ENCODE data around the gene TSPAN1. TPM values are rescaled to one million over a fixed set of nuclear protein-coding genes. Genes with fewer than 3 reads are reported as not detected.

The TSPAN1 gene
- total RNA-seq, 1 experiment from 2014 or later: not detected

DNA sequence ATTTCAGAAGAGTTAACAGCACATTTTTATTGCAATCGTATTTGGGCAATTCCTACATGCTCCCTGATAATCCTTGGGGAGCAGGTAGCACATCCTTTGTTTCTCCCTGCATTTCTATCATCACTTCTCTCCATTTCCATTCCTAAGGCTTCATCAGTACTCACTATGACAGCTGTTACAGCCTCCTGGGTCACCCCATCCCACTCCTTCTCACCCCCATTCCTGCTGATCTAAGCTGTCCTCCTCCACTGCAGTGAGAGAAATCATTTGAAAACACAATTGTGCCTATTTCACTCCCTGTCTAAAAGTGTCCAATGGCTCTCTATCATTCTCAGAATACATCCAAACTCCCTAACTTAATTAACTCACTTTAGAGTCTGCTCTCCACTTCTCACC lies 17.0 kb upstream of the TSPAN1 start:
- in situ Hi-C loops (cut with HindIII; ENCODE audit: low pct_unique_long_range_greater_than_20kb, low sequenced_read_pairs): no loop called here
- DNase-seq (ENCODE audit: low read depth, low spot score): no peak

DNA sequence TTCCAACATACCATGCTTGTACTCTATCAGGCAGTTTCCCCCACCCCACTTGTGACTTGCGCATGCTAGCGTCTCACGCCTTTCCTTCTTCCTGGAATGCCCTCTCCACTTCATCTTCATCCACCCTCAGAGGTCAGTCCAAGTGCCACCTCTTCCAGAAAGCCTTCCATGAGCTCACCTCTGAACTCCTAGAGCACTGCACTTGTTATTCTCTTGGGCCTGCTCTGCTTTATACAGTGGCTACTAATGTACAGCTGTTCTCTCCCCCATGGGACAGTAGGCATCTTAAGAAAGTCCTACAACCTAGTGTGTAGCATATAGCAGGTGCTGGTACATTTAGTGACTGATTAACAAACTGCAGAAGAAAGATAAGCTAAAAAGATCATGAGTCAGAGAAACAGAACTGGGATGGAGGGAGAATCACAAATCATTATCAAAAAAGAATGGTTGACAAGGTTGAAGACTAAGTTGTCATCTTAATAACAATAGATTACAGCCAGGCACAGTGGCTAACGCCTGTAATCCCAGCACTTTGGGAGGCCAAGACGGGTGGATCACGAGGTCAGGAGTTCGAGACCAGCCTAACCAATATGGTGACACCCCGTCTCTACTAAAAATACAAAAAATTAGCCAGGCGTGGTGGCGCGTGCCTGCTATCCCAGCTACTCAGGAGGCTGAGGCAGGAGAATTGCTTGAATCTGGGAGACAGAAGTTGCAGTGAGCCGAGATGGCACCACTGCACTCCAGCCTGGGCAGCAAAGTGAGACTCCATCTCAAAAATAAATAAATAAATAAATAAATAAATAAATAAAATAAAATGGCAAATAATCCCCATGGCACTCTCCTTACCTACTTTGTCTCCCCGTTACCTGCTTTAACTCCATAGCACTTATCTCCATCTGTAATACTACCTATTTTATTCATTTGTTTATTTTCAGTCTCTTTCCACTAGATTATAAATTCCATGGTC lies 16.3 kb upstream of the TSPAN1 start:
- no peak for DNase-seq (ENCODE audit: low read depth, low spot score)
- in situ Hi-C loops (cut with HindIII; ENCODE audit: low pct_unique_long_range_greater_than_20kb, low sequenced_read_pairs): no loop called here

DNA sequence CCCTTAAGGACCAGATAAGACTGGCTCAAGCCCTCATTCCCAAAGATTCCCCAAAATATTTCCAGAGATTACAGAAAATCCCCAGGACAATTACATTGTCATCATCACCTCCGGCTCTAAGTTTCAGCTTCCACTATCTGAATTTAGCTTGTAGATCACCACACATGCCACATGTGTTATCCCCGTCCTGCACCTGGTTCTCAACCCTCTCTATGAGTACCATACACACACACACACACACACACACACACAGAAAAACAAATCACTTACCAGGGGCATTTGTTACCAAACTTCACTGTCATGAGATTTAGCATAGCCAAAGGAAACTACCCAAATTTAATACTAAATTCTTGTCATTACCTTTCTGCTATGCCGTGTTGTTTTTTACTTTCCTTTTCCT lies 15.4 kb upstream of the TSPAN1 start:
- no peak for DNase-seq (ENCODE audit: low read depth, low spot score)
- in situ Hi-C loops (cut with HindIII; ENCODE audit: low pct_unique_long_range_greater_than_20kb, low sequenced_read_pairs): no loop called here

DNA sequence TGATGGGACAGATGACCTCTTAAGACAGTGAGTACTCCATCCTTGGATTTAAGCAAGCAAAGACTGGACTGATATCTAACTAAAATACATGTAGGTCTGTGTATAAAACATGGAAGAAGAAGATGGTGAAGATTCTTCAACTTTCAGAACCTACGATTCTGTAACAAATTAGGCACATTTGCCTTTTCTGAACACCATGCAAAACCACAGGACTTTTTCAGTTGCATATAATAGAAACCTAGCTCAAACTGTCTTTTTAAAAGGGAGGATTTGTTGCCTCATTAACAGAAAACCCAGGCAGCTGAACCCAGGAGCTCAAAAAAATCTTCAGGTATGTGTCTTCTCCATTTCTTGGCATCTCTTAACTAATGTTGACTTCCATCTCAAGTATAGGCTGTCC lies 14.7 kb upstream of the TSPAN1 start:
- no peak for DNase-seq (ENCODE audit: low read depth, low spot score)
- in situ Hi-C loops (cut with HindIII; ENCODE audit: low pct_unique_long_range_greater_than_20kb, low sequenced_read_pairs): no loop called here

DNA sequence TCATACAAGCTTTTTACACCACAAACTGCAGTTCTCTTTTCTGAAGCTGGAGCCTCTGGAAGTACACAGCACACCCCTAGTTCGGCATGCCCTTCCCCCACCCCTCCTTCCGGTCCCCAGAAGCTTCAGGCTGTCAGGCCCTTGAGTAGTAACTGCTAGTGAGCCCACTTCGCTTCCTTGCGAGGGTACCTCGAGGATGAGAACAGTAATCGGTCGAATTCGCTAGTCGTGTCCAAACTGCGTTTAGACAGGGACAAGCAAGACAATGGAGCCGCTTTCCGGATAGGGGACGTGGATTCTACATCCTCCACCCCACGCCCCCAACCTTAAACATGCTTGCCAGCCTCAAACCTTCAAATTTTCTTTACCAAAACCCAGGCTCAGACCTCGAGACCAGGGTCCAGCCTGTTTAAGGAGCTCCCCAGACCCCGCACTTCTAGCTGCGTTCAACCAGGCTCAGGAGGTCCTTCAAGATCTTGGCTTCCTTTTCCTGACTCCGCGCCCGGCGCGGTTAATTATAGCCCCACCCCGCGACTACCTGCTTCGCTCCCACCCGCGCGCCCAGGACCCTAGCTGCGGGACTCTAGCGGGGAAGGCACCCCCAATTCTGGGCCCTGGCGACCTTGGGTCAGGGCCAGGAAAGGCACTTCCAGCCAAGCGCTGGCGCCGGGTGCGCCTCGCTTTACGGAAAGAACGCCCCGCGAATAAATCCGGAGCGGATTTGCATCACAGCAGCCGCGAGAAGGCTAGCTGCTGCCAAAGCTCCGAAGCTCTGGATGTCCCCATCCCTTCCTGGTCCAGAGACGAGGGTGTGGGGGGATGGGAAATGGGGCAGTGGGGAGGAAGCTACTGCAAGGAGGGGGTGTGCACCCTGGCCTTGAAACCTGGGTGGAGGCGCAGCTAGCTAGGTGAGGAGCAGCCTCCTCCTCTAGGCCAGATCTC lies 8.1 kb upstream of the TSPAN1 start:
- in situ Hi-C loops (cut with HindIII; ENCODE audit: low pct_unique_long_range_greater_than_20kb, low sequenced_read_pairs): no loop called here
- no peak for DNase-seq (ENCODE audit: low read depth, low spot score)

DNA sequence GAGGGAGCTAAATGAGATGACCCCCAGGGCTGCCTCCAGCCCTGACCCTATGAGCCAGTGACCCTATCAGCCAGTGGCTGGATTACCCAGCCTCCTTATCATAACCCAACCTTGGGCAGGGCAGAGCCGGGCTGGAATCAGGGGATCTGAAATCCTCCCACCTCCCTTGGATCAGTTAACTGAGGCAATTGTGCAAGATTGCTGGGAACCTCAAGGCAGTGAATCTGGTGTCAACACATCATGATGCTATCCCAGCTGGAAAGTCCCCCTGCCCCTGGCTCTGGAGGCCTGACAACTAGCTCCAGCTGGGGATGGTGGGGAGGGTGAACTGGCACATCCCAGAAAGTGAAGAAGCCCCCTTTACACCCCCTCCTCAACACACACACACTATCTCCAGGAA lies 6.4 kb upstream of the TSPAN1 start:
- no peak for DNase-seq (ENCODE audit: low read depth, low spot score)
- in situ Hi-C loops (cut with HindIII; ENCODE audit: low pct_unique_long_range_greater_than_20kb, low sequenced_read_pairs): no loop called here

DNA sequence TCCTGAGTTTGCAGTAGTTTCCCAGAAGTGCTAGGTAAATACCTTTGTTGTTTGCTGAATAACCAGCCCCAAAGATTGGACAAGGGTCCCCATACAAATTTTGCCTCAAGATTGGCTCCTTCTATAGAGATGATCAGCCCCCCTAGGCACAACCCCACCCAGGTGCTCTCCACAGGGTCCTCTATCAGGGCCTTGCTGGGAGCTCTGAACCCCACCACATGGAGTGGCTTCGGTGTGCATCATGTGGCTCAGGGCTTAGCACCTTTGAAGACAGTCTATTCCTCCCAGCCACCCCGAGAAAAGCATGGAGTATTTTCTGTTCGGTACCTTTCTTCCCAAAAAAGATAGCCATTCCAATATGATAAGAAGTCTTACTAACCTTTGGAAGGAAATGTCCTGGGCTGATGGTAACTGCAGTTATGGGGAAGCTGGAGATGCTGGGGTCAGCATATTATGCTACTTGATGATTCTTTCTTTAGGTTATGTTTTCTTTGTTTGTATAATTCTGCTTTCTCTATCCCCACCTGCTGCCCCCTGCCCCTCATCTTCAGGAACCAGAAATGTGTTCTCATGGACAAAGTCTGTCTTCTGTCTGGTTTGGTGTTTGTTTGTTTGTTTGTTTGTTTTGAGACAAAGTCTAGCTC lies 5.0 kb upstream of the TSPAN1 start:
- no peak for DNase-seq (ENCODE audit: low read depth, low spot score)
- in situ Hi-C loops (cut with HindIII; ENCODE audit: low pct_unique_long_range_greater_than_20kb, low sequenced_read_pairs): no loop called here

DNA sequence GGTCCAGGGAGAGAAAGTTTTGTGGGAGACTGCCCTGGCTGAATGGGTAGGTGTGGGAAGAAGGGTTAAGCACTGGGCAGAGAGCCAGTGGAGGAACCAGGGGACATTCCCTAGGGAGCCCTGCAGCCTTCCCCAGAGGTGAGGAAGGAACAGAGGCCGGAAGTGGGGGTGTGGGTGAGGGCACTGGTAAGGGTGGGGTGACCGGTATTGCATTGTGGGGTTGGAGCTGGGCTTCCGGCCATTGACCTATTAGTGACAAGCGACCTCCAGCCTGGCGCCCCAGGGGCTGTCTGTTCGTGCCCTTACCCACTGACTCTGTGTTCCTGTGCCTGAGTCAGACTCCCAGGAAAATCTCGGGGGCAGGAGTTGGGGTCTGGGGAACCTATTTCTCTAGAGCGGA lies 3.5 kb upstream of the TSPAN1 start:
- DNase-seq (ENCODE audit: low read depth, low spot score): no peak
- in situ Hi-C loops (cut with HindIII; ENCODE audit: low pct_unique_long_range_greater_than_20kb, low sequenced_read_pairs): no loop called here

DNA sequence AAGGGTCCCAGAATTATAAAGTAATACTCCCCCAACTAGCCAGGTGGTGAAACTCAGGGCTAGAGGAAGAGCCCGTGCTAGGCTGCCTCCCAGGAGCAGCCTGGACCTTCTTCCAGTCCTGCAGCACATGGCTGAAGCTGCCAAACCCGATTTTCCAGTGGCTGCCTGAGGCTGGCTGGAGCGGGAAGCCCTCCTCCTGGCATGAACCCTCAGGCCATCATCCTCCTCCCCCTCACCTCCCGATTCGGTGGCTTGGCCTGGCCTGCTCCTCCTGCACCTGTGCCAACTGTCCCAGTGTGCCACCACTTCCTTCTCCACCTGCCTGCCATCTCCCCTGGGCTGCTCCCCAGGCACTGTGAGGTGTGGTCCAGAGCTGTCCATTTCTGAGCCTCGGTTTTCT lies 3.0 kb upstream of the TSPAN1 start:
- in situ Hi-C loops (cut with HindIII; ENCODE audit: low pct_unique_long_range_greater_than_20kb, low sequenced_read_pairs): no loop called here
- no peak for DNase-seq (ENCODE audit: low read depth, low spot score)

DNA sequence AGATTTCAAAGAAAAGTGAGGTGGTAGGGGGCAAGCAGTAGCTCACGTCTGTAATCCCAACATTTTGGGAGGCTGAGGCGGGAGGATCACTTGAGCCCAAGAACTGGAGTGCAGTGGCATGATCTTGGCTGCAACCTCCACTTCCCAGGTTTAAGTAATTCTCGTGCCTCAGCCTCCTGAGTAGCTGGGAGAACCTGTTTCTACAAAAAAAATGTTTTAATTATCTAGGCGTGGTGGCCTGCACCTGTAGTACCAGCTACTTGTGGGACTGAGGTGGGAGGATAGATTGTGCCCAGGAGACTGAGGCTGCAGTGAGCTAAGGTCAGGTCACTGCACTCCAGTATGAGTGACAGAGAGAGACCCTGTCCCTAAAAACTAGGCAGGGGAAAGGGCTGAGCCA lies 2.6 kb upstream of the TSPAN1 start:
- in situ Hi-C loops (cut with HindIII; ENCODE audit: low pct_unique_long_range_greater_than_20kb, low sequenced_read_pairs): no loop called here
- DNase-seq (ENCODE audit: low read depth, low spot score): no peak

DNA sequence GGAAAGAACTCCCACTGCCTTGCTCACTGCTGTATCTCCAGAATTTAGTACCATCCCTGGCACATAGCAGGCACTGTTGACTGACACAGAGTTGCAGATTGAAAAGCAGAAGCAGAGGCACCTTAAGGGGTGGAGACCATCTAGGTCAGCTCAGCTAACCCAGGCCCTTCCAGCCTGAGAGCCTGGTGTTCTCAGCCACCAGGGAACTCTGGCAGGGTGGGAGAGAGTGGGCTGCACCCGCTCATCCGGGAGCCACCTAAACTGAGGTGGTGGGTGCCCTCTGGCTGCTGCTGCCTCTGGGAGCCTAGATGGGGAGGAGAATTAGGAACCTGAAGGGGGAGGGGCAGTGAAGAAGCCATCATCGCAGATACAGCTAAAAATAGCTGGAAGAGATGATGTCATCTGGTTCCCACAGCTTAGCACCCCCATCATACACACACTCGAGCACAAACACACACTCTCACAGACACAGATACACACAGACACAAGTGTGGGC lies 1.5 kb upstream of the TSPAN1 start:
- no peak for DNase-seq (ENCODE audit: low read depth, low spot score)
- in situ Hi-C loops (cut with HindIII; ENCODE audit: low pct_unique_long_range_greater_than_20kb, low sequenced_read_pairs): no loop called here

DNA sequence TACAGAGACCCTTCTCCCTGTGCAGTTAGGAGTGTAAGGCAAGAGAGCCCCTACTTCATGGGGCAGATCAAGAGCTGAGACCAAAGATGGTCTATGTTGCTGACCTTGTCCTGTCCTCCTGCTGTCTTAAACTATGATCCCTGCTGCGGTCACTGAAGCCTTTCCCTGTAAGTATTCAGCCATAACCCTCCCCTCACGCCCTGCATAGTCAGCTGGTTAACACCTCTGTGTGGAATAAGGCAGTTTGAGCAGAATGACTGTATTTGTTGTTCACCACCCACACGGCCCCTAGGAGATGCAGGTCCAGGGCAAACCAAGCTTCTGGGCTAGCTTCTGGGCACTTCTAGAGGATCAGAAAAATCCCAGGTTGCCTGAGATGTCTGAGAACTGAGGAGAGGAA lies 356 bp downstream of the TSPAN1 start:
- no peak for DNase-seq (ENCODE audit: low read depth, low spot score)
- in situ Hi-C loops (cut with HindIII; ENCODE audit: low pct_unique_long_range_greater_than_20kb, low sequenced_read_pairs): no loop called here

DNA sequence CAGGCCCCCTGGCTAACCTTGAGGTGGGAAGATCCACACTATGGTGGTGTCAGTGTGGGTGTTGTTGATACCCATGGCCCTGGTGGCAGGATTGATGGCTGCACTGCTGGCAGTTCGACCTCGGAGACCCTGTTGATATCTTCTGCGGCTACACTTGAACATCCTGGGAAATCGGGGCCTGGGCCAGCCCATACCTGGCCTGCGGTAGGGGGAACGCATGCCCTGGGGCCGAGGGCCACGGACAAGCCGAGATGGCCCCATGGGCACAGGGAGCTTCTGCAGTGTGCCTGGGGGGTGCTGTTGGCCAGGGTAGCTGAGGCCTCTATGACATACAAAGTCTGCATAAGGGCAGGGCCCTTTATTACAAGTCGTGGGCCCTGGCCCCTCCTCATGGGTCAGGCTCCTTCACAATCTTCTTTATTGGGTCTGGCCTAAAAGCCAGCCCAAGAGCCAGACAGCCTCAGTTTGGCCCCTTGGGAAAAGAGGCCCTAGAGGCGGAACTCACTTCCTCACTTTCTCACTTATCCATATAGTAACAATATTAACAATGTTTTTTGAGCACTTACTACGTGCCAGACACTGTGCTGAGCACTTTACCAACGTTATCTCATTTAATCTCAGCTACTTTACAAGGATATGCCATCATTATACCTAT lies 1.5 kb downstream of the TSPAN1 start, which contains the start of gene P3R3URF:
TSS of gene P3R3URF (minus strand) at position 278 of the 655 bp plus-strand sequence. CDS start at position 261, 17 bp downstream.
- DNase-seq (ENCODE audit: low read depth, low spot score): no peak
- in situ Hi-C loops (cut with HindIII; ENCODE audit: low pct_unique_long_range_greater_than_20kb, low sequenced_read_pairs): no loop called here

DNA sequence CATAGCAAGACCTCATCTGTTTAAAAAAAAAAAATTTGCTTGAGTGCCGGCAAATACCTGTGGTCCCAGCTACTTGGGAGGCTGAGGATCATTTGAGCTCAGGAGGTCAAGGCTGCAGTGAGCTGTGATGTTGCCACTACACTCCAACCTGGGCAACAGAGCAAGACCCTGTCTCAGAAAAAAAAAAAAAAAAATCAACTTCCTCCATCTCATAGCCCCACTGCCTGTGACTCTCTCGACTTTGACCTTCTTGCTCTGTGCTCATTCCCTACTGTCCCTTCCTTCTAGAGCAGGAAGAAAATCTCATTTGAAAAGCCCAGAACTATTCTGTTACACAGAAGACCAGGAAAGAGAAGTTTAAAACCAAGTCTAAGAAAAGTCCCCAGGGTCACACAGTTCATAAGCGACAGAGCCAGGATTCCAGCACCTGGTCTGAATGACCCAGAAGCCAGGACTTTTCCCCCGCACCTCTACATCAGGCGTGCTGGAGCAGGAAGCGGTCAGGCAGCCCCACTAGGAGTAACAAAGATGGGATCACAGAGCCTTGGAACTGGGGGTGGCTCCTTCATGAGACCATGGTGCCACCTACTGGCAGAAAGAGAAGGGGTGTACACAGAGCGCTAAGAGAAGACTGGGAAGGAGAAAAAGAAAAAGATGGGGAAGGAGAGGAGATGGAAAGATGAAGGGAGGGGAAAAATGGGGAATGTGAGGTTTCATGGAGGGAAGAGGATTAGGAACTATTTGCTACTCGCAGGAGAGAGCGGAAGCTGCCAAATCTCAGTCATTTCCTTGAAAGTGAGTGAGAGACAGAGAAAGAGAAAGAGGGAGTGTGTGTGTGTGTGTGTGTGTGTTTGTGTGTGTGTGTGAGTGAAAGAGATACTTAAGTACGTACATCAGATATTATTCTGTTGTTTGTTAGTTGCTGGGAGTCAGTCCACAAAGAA lies 4.5 kb downstream of the TSPAN1 start:
- in situ Hi-C loops (cut with HindIII; ENCODE audit: low pct_unique_long_range_greater_than_20kb, low sequenced_read_pairs): no loop called here
- DNase-seq (ENCODE audit: low read depth, low spot score): peak; percentile 89

DNA sequence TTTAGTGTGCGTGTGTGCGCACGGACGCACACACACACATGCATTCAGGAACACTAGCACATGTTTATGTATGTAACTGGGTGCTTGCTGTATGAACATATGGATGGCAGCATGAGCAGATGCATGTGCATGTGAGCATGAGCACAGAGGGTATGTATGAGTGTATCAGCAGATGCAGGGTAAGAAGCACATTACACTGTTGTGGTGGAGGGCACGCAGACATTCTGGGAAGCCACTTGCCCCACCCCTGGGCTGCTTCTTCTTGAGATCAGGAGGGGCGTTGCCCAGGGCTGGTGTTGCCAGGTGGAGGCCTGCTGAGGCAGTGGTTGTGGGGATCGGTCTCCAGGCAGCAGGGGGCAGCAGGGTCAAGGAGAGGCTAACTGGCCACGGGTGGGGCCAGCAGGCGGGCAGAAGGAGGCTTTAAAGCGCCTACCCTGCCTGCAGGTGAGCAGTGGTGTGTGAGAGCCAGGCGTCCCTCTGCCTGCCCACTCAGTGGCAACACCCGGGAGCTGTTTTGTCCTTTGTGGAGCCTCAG lies 5.3 kb downstream of the TSPAN1 start:
- in situ Hi-C loops (cut with HindIII; ENCODE audit: low pct_unique_long_range_greater_than_20kb, low sequenced_read_pairs): no loop called here
- peak; percentile 45 for DNase-seq (ENCODE audit: low read depth, low spot score)
